NCI-H2196 treated with DMSO at 0.1 percent for 48 hours (cell line): ENCODE measurements around the gene MPHOSPH9.

Source experiments
- DNase-seq: peaks from one replicate; lab custom pipeline; 2025; ENCODE audit not compliant: unreplicated experiment; lab: John Stamatoyannopoulos, UW

MPHOSPH9 gene

DNA sequence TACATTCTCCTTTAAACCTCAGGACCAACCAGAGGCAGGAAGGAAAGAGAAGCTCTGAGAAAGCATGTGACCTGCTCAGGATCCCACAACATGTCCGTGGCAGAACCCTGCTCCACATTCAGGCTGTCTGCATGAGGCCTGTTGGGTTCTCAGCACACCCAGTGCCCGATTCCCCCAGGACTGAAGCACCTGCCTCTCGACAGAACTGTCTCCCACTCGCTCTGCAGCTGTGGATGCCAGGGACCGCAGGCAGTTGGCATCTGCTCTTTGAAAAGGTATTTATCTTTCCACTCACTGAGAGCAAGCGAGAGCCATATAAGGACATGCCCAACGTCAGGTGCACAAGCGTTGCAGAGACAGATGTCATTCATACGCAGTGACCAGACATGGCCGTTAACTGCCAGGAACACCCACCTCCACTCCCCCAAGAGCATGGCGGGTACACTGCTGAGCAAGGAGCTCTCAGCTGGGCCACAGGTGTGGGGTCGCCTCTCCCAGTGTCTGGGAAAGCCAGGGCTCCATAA lies 101.0 kb downstream of the MPHOSPH9 start:
- DNase-seq = peak; percentile 94

DNA sequence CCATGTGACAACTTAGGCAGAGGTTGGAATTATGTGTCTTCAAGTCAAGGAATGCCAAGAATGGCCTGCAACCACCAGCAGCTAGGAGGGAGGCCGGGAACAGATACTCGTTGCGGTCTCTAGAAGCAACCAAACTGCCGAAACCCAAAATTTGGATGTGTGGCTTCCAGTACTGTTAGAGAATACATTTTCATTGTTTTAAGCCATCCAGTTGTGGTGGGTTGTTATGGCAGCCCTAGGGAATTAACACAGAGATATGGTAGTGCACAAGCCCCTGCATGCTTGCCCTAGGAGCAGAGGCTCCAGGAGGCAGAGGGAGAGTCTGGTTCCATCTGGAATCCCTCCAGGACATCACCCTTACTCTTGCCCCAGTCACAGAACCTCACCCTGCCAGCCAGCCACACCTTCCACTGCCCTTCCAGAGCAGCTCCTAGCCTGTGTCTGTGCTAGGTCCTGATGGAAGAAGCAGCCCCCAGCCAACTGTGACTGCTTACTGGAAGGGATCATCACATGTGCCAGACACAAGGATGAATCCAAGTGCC lies 101.6 kb downstream of the MPHOSPH9 start:
- DNase-seq = no peak

DNA sequence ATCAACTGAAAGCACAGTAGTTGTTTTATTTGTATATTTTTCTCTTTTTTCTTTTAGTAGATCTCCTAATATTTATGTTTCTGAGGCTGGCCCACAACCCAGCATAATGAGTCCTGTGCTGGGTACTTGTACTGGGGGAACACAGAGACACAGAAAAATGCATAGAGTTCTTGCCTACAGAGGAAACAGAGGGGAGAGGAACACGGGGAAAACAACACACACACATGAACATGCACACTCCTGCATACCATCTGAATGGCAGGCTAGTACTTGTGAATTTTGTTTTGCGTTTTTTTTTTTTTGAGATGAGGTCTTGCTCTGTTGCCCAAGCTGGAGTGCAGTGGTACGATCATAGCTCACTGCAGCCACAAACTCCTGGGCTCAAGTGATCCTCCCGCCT lies 103.3 kb downstream of the MPHOSPH9 start:
- no peak for DNase-seq

DNA sequence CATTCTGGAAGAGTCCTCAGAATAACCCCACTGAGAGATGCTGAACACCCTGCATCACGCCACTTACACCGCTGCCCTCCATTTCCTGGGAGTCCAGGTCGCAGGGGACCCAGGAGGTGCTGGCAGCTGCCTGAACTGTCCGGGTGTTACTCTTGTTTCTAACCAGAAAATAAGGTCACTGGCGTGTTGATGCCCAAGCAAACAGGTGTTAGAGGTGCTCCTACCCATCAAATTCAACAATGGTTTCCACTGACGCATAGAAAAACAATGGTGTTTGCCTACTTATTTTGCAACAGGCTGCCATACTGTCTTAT lies 105.8 kb downstream of the MPHOSPH9 start:
- no peak for DNase-seq

DNA sequence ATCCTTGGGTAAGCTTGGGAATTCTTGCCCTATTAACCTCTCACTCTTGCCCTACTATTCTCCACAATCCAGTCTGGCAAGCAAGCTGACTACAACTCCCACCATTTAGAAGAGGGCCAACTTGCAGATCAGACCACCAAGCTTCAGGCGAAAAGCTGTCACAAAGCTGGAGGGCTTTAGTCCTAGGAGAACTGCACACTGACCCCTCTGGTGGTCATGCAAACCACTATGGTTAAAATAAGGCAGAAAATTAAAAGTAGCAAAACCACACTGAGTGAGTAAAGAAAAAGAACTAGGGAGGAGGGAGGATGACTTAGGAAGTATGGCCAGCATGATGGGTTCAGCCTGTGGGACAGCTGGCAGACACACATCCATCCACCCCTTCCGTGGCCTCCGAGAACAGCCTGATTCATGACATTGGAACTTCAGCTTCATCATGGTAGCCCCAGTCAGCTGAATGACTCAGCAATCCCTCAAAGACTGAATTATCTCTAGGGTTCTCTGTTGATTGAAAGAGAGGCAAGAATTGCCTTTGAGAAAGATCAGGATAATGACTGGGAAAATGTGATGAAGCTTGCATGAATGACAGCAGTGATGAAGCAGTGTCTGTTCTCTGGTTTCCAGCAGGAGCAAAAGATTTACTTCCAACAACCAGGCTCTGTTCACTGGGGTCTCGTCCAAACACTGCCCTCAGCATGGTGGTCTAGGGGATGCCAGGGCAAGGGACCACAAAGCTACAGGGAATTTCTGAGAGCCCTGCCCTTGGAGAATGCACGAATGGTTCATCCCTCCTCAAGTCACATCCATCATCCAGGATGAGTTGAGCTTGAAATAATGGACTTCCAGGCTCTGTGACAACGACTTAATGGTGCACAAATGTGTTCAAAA lies 106.4 kb downstream of the MPHOSPH9 start:
- DNase-seq = no peak

DNA sequence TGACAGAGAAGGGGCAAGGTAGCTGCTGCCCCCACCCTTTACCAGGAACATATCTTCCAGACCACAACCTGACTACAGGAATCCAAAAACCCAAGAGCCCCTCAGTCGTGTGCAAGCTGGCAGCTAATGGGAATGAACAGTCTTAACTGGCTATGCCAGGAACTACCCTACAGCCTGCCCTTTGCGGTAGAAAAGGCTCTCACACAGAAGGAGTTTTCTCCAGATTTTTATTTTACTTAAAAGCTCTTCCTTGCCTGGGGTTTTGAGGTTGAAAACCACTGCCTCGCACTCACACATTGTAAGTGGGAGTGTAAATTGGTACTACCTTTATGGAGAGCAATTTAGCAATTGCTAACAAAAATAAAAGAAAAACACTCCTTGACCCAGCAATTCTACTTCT lies 110.3 kb downstream of the MPHOSPH9 start:
- DNase-seq = no peak

DNA sequence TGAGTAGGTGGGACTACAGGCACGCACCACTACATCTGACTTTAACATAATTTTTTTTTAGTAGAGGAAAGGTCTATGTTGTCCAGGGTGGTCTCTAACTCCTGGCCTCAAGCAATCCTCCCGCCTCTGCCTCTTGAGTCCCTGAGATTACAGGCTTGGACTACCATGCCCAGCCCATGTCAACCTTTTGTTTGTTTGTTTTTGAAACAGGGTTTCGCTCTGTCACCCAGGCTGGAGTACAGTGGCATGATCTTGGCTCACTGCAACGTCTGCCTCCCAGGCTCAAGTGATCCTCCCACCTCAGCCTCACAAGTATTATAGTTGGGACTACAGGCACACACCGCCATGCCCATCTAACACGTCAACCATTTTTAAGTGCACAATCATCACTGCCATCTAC lies 111.3 kb downstream of the MPHOSPH9 start:
- no peak for DNase-seq

DNA sequence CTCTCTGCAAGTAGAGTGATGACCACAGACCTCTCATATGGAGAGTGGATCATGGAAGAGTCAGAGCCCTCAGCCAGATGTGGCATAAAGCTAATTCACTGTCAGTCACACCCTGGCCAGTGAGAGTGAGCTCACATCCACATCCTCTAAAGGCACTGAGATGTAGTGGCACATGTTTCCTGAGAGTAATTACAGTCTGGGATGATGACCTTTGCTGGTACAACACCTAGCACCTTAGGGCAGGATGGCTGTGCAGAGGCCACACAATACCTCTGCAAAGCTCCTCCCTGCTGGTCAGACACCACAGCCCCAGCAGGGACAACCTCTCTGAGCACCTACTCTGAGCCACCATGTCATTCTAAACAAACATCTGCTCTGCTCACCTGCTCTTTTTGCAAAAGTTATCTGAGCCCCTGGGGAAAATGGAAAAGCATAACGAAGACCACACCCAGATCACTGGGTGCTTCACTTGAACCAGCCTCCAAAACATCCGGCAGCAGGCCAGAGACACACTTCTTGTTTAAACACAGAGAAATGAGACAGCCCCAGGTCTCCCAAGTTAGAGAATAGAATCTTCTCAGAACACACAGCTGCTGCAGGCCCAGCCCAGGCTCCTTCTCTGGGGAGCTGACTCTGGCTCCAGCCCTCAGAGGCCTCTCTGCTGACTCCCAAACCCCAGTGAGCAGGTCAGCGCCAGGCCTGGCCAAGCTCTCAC lies 112.3 kb downstream of the MPHOSPH9 start:
- DNase-seq = no peak

DNA sequence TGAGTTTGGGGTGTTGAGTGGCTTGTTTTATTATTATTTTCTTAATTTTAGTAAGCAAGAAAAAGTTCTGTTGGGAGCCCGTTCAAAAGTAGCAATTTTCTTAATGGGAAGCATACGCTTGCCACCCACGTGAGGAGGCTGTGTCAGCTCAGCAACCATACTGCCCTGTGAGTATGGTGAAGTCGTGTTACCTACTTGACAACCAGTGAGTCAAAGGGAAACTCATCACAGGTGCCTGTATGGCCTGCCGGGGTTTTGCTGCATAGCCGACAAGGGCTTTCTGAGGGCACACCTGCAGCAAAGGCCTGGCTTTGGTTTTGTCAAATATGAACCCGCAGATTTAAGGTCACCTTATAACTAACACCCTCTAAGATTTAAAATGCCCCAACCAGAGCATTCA lies 113.1 kb downstream of the MPHOSPH9 start:
- no peak for DNase-seq

DNA sequence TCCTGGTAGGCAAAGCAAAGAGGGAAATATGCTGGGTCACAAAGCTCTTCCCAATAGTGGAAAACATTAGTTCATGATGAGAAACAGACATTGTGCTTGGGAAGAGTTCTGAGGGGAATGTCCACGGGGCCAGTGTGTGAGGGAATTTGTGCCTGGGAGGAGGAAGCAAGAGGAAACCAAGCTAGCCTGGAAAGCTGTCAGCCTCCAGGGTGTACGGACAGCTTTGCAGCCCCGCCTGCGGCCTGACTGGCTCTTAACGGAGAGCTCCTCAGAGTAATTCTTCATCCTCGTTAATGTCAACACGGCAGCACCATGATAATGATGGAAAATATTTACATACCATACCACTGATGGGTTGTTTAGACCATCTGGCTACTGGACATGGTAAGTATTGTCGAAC lies 114.4 kb downstream of the MPHOSPH9 start:
- no peak for DNase-seq

DNA sequence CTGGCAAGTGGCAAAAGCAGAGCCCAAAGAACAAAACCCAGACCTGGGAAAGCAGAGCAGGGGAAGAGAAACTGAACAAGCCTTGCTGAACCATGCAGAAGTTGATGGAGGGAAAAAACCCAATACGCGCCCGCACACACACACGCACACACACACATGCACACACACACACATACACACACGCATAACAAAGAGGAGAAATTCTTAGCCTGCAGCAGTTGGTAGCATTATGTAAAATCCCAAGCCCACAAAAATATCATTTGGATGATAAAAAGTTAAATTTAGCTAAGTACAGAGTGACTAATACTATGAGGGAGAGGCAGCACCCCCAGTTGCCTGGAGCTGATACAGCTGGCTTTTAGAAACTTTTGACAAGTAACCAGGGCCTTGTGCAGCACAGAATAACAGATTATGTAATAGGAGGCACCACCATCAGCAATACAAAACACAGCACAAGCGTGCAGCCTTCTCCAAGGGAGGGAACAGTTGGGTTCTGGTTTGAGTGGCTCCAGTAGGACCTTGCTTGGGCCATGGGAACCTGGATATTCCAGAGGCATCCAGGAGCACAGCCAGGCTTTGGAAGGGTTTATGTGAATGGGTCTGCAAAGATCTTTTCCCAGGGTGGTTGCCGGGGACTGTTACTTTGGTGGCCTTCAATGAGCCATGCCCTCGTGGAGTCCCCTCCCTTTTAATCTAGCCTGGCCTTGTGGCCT lies 117.4 kb downstream of the MPHOSPH9 start:
- DNase-seq = no peak

DNA sequence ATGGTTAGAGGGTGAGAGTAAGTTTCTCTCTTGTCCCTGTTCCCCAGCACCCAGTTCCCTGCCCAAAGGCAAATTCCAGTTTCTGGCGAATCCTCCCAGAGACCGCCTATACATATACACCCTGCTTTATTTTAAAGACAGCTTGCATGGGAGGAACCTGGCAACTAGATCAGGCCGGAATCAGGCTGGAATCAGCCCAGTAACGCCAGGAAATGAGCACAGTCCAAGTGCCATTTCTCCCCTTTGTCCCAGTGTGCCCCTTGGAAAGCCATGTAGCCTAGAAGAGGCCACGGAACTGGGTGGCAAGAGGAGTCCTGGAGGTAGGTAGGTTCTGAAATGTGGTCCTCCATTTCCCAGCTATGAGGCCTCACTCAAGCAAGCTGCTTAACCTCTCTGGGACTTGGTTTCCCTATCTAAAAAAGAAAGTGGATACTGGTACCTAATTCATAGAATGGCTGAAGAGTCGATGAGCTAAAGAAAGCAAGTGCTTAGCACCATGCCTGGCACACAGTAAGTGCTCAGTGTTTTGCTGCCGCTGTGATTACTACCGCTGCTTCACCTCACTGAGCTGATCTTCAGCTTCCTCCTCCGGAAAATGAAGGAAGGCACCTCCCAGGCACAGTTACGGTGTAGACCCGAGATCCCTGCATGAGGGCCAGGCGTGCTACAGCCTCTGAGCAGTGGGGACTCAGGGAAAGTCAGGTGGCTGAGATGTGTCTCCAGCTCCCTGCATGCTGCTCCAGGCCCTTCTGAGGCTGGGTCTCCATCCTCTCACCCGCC lies 118.4 kb downstream of the MPHOSPH9 start:
- no peak for DNase-seq

DNA sequence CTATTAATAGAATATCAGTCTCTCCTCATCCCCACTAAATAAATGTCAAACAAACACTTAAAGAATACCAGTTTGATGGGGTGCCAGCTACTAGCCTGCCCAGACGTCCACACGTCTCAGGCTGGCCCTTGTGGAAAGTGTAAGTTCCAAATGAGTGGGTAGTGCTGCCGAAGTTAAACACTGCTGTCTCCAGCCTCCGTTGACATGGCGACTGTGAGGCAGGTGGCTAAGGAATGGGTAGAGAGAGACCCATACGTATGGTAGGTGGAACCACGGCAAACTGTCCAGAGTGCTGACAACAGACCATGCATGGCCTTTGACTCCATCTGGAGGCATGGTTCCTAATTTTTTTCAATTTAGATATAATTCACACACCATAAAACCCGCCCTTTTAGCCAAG lies 119.9 kb downstream of the MPHOSPH9 start:
- DNase-seq = peak; percentile 26

DNA sequence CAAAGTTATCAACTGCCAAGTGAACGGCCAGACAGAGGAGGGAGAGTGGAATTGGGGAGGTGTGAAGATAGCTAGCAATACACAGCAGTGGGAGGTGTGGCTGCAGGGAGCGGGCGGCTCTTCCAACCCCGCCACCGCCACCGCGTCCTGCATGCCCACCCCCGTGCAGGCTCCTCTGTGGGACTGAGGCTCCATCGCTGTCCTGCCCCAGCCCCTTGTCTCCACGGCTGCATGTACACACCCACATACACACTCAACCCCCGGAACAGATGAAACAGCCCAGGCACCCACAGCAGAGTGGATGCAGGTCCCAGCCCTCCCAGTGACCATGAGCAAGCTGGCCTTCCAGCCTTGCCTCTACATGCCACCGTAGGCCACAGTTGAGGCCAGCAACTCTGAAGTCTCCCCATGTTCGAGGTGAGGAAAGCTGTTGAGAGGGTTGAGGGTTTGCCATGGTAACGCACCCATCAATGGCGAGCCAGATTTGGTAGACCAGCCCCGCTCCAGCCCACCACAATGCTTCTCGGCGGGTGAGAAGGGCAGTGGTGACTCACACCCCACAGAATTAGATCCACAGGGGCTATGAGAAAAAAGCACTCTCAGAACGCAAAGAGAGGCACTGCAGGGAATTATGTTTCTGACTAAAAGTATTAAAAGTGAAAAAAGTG lies 121.3 kb downstream of the MPHOSPH9 start:
- DNase-seq = no peak

DNA sequence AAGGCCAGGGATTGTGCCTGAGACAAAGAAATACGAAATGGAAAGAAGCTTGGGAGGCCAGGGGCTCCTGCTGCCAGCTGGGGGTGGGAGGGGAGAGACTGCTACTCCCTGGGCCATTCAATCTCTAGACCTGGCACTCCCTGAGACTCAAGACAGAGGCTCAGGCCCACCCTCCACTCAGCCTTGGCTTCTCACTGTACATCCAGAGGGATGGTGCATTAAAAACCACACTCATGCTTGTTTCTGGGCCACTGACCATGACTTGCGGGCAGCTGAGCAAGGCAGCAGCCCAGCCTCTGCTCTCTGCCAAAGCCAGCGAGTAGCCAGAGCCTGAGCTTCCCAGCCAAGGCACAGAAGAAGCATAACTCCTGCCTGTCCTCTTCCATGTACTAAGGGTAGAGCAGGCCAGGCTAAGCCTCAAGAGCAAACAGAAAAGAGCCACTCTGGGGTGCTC lies 123.6 kb downstream of the MPHOSPH9 start:
- no peak for DNase-seq

DNA sequence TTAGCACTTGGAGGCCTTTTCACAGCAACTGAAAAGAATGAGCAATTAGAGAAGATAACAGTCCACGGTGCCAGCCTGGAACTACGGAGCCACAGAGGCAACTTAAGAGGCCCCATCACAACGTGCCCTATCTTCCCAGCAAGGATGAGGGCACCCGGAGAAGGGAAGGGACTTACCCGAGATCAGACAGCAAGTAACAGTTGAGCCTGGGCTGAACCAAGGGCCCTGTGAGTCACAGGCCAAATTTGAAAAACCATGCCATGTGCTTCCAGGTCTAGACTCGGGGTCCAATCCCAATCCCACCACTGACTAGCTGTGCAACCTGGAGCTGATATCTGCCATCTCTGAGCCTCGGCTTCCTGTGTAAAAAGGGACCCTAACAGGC lies 124.3 kb downstream of the MPHOSPH9 start:
- no peak for DNase-seq

DNA sequence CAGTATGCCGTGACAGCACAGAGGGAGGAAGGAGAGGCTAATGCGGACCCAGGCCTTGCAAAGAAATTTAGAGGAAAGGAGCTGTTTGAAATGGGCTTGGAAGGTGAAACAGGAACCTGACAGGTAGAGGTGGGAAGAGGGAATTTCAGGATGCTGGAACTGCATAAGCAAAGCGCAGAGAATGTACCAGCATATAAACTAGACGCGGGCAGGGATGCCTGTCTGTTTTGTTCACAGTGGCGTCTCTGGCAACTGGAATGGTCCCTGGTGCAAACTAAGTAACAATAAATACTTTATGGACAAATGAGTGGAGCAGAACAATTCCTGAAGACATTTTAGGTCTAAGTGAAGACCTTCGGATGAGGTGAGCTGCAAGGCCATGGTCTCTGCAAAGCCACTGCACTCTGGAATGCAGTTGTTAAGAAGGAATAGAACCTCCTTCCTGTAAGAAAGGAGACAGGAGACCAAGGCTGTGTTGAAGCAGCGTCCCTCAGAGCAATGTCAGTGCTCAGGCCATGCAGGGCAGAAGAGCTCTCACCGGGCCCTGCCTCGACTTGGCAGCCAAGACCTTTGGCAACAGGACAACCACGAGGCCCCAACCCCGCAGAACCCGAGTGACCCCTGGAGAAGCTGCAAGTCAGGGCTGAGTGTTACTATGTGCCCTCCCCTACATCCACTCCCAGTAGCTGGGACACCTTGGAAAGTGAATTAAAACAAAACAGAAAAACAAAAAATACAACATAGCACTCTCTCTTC lies 124.8 kb downstream of the MPHOSPH9 start:
- DNase-seq = no peak

DNA sequence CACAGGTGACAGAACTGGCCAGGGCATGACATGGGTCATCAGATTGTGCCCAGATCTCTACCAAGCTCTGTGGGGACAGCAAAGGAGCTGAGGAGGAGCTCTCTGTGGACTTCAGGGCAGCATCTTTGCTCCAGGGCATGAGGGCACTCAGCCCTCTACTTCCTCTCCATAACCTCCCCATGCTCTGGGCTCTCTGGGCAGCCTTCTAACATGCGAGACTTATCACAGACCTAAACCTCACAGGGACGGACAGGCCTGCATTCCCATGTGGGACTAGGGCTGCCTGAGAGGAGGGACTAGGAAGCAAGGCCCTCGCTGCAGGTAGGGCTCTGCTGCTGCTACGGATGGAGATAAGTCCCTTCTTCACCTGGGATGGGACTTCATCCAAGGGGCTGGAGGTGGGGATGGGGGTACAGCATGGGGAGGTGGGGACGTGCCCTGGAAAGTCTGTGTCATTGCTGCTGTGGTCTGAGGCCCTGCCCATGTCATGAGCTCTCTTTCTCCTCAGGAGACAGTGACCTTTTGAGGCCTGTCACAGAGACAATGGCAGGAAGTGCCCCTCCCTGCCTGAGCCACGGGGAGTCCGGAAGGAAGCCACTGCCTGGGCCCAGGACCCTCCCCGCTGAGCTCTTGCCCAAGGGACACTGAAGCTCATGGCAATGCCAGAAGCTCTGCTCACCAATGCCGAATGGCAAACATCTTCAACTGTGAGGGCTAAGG lies 126.1 kb downstream of the MPHOSPH9 start:
- DNase-seq = no peak
